Endodermal cell (in vitro differentiated cells): ENCODE results near the gene SCNN1A. TPM values are rescaled to one million over a fixed set of nuclear protein-coding genes. Genes with fewer than 3 reads are reported as not detected.
A peak's percentile ranks its signal among the peaks of the same experiment; 100 is the strongest.

Experiments used
- DNase-seq: peaks from one replicate; pipeline ENCODE4 v3.0.0-alpha.2; 2017
- H3K27ac ChIP-seq: 2 replicates; pipeline ENCODE4 v1.5.1; 2013; ENCODE audit warnings: mild to moderate bottlenecking, low read depth, low read length, moderate library complexity
- H3K27me3 ChIP-seq: 2 replicates; pipeline ENCODE4 v1.6.1; 2013; ENCODE audit warnings: mild to moderate bottlenecking, low read length, moderate library complexity; ENCODE audit not compliant: insufficient read depth, control insufficient read depth, poor library complexity, severe bottlenecking
- H3K36me3 ChIP-seq: 2 replicates; pipeline ENCODE4 v1.7.0; 2013; ENCODE audit warnings: mild to moderate bottlenecking, low read length, moderate library complexity; ENCODE audit not compliant: control insufficient read depth, insufficient read depth
- H3K4me1 ChIP-seq: one replicate; pipeline ENCODE4 v1.7.0; 2013; ENCODE audit warnings: low read length; ENCODE audit not compliant: control insufficient read depth, insufficient read depth
- H3K4me3 ChIP-seq: 2 replicates; pipeline ENCODE4 v1.5.1; 2013; ENCODE audit warnings: mild to moderate bottlenecking, low read length, moderate library complexity
- H3K9ac ChIP-seq: 2 replicates; pipeline ENCODE4 v1.6.1; 2013; ENCODE audit warnings: mild to moderate bottlenecking, low read length, moderate library complexity; ENCODE audit not compliant: poor library complexity, severe bottlenecking; ENCODE audit errors: extremely low read depth
- H3K9me3 ChIP-seq: 2 replicates; pipeline ENCODE4 v1.6.1; 2013; ENCODE audit warnings: mild to moderate bottlenecking, low read length, moderate library complexity; ENCODE audit not compliant: control insufficient read depth
- H3K27ac Mint-ChIP-seq: 2 replicates; pipeline ENCODE4 v1.8.0; 2020; ENCODE audit warnings: mixed read lengths
- H3K27me3 Mint-ChIP-seq: 2 replicates; pipeline ENCODE4 v1.8.0; 2021; ENCODE audit warnings: mild to moderate bottlenecking, mixed read lengths; ENCODE audit not compliant: insufficient read depth
- H3K36me3 Mint-ChIP-seq: 2 replicates; pipeline ENCODE4 v1.8.0; 2020; ENCODE audit warnings: low read depth, mixed read lengths
- H3K4me1 Mint-ChIP-seq: 2 replicates; pipeline ENCODE4 v1.8.0; 2020; ENCODE audit warnings: mixed read lengths
- H3K4me3 Mint-ChIP-seq: 2 replicates; pipeline ENCODE4 v1.8.0; 2020; ENCODE audit warnings: mild to moderate bottlenecking, moderate library complexity, mixed read lengths
- H3K9me3 Mint-ChIP-seq: 2 replicates; pipeline ENCODE4 v1.8.0; 2020; ENCODE audit warnings: mild to moderate bottlenecking, mixed read lengths
- CTCF ChIP-seq: fragments of 200-600 bp; sonication (generic); conservative IDR thresholded peaks from 2 replicates; pipeline ENCODE4 v1.5.0; 2021; ENCODE audit warnings: antibody characterized with exemption, mild to moderate bottlenecking
- WGBS, 2 experiments: methylation state at CpG; one replicate each; pipeline versions ENCODE4 v1.1.5 to v1.1.7; 2013; ENCODE audit warnings: missing lambda C conversion rate in 2 of 2, mixed read lengths in 1 of 2; ENCODE audit not compliant: insufficient coverage in 1 of 2, insufficient read length in 1 of 2; 5-methylcytosine and 5-hydroxymethylcytosine counted together
- total RNA-seq, 2 donors: library from RNA; stranded (reverse); fragmentation: NEBNext Ultra II Directional in 1 of 2; extraction: Animal tissue kit (Norgen Biotek cat#: 25700) in 1 of 2; gene quantifications; 2 replicates in 1 of 2; 3 replicates in 1 of 2; pipeline ENCODE4 v1.2.1, GENCODE V29; 2021

The SCNN1A gene
- total RNA-seq, 2 donors from 2014 or later, result 32.1 to 87.7 TPM

GRCh38 chr12:6380141-6381121 lies 5.1 kb upstream of the SCNN1A start:
- DNase-seq, result peak; percentile 63
- H3K4me3 ChIP-seq, result no peak overlapping the region

GRCh38 chr12:6378709-6379472 lies 3.5 kb upstream of the SCNN1A start:
- Histone ChIP-seq H3K9me3 (no peaks in the 10 kb centered on the region), H3K27me3 (peaks cover 12% of the 10 kb centered on the region), H3K27ac (no peak overlapping the region), H3K4me1 (peaks cover 31% of the 10 kb centered on the region), H3K4me3 (no peak overlapping the region), H3K36me3 (no peaks in the 10 kb centered on the region), H3K9ac (no peak overlapping the region)
- no peak for TF ChIP-seq CTCF
- Mint-ChIP-seq H3K36me3 (no peaks in the 10 kb centered on the region), H3K9me3 (no peaks in the 10 kb centered on the region), H3K27ac (no peak overlapping the region), H3K4me1 (peaks cover 73% of the 10 kb centered on the region), H3K27me3 (peaks cover 25% of the 10 kb centered on the region), H3K4me3 (no peak overlapping the region)
- 91 to 100% methylated on average over 6 to 12 of the region's 13 CpGs for WGBS, 2 experiments
- DNase-seq, result no peak

More at GRCh38 chr12:6380141-6381121, 5.1 kb upstream of the SCNN1A start:
- peaks cover 2% of the 10 kb centered on the region for H3K36me3 Mint-ChIP-seq
- no peak overlapping the region for H3K27ac ChIP-seq
- no peaks in the 10 kb centered on the region for H3K9me3 Mint-ChIP-seq
- H3K36me3 ChIP-seq, result no peaks in the 10 kb centered on the region
- peaks cover 60% of the 10 kb centered on the region for H3K4me1 Mint-ChIP-seq
- H3K4me1 ChIP-seq, result peaks cover 25% of the 10 kb centered on the region
- H3K27me3 Mint-ChIP-seq, result peaks cover 29% of the 10 kb centered on the region
- WGBS, 2 experiments, result 87% methylated on average over 5 to 14 of the region's 14 CpGs
- no peak overlapping the region for H3K4me3 Mint-ChIP-seq
- H3K9me3 ChIP-seq, result no peaks in the 10 kb centered on the region
- TF ChIP-seq CTCF, result no peak
- no peak overlapping the region for H3K9ac ChIP-seq
- H3K27me3 ChIP-seq, result peaks cover 12% of the 10 kb centered on the region
- no peak overlapping the region for H3K27ac Mint-ChIP-seq

DNA sequence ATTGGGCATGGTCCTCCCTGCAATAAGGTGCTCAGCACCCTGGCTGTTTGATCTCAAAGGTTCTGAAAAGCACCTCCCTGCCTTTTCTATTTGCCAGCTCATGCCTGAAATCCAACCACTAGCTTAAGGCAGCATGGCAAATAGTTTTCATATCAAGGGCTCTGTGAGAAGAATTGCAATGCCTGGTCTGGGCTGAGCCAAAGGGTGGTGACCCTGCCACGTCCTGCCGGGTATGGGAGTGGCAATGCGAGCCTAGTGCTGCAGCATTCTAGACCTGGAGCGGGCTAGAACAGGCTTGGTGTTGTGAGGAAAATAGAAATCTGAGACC lies 2.3 kb upstream of the SCNN1A start:
- Mint-ChIP-seq H3K4me3 (peak overlapping the region; percentile 58), H3K27me3 (peaks cover 18% of the 10 kb centered on the region), H3K4me1 (peaks cover 82% of the 10 kb centered on the region), H3K27ac (peak overlapping the region; percentile 97), H3K36me3 (no peaks in the 10 kb centered on the region), H3K9me3 (no peaks in the 10 kb centered on the region)
- no peak overlapping the region for H3K27ac ChIP-seq
- peak; percentile 62 for DNase-seq
- H3K9ac ChIP-seq, result no peak overlapping the region
- H3K27me3 ChIP-seq, result peaks cover 1% of the 10 kb centered on the region
- peaks cover 35% of the 10 kb centered on the region for H3K4me1 ChIP-seq
- H3K9me3 ChIP-seq, result no peaks in the 10 kb centered on the region
- H3K36me3 ChIP-seq, result no peaks in the 10 kb centered on the region
- 76 to 89% methylated on average over 2 to 4 of the region's 4 CpGs for WGBS, 2 experiments
- no peak overlapping the region for H3K4me3 ChIP-seq
- no peak for TF ChIP-seq CTCF
